SK-N-SH (cell line): ENCODE measurements around the gene ALPL. TPM values are rescaled to one million over a fixed set of nuclear protein-coding genes. Genes with fewer than 3 reads are reported as not detected.

Source experiments
- CTCF ChIA-PET: fragments of 300-600, 350-600 bp; formaldehyde crosslinking; extraction: SDS; loops from one replicate; lab custom pipeline; 2021; lab: Yijun Ruan, JAX
- POLR2A ChIA-PET: fragments of 350-600 bp; sonication (Branson Sonifier 250); formaldehyde crosslinking; extraction: SDS; loops from one replicate; lab custom pipeline; 2020; ENCODE audit warnings: antibody characterized with exemption, inconsistent platforms; lab: Yijun Ruan, JAX
- DNase-seq: peaks from one replicate; pipeline ENCODE4 v3.0.0; 2012
- H2AFZ ChIP-seq: fragments of 200-600 bp; sonication (generic); 2 replicates; pipeline ENCODE4 v1.8.1; 2016; ENCODE audit warnings: antibody characterized with exemption, mild to moderate bottlenecking, low read depth
- H3F3A ChIP-seq: fragments of 200-600 bp; sonication (generic); replicated peaks from 2 replicates; pipeline ENCODE3; 2016; ENCODE audit warnings: antibody characterized with exemption, mild to moderate bottlenecking; ENCODE audit not compliant: insufficient read depth
- H3K27ac ChIP-seq, 2 experiments: fragments of 200-500 bp in 1 of 2; fragments of 200-600 bp in 1 of 2; sonication (Bioruptor generic) in 1 of 2; sonication (generic), shearing (Covaris generic) in 1 of 2; 2 replicates each; pipeline versions ENCODE4 v1.5.1 to v1.6.1; 2014 to 2016; ENCODE audit warnings: low read depth in 2 of 2, inconsistent platforms in 1 of 2, low read length in 1 of 2, mild to moderate bottlenecking in 1 of 2, mixed read lengths in 1 of 2
- H3K27me3 ChIP-seq: fragments of 200-600 bp; sonication (generic), shearing (Covaris generic); 2 replicates; pipeline ENCODE4 v1.6.1; 2016; ENCODE audit warnings: mixed run types; ENCODE audit not compliant: insufficient read depth
- H3K36me3 ChIP-seq, 2 experiments: fragments of 200-500 bp in 1 of 2; fragments of 200-600 bp in 1 of 2; sonication (Bioruptor generic) in 1 of 2; sonication (generic) in 1 of 2; replicated peaks in 1 of 2; 2 replicates each; pipeline versions ENCODE3 to v1.5.1; 2014 to 2016; ENCODE audit warnings: low read length in 1 of 2, mild to moderate bottlenecking in 1 of 2; ENCODE audit not compliant: insufficient read depth in 2 of 2, control insufficient read depth in 1 of 2
- H3K4me1 ChIP-seq, 2 experiments: fragments of 200-500 bp in 1 of 2; fragments of 200-600 bp in 1 of 2; sonication (Bioruptor generic) in 1 of 2; sonication (generic), shearing (Covaris generic) in 1 of 2; 2 replicates each; pipeline versions ENCODE4 v1.5.1 to v1.6.1; 2014 to 2016; ENCODE audit warnings: low read depth in 1 of 2, low read length in 1 of 2, mixed run types in 1 of 2; ENCODE audit not compliant: insufficient read depth in 2 of 2, control insufficient read depth in 1 of 2
- H3K4me2 ChIP-seq: fragments of 200-600 bp; sonication (generic), shearing (Covaris generic); 2 replicates; pipeline ENCODE4 v1.6.1; 2017; ENCODE audit warnings: mixed run types
- H3K4me3 ChIP-seq, 2 experiments: fragments of 200-500 bp in 1 of 2; fragments of 200-600 bp in 1 of 2; sonication (Bioruptor generic) in 1 of 2; sonication (generic), shearing (Covaris generic) in 1 of 2; 2 replicates each; pipeline versions ENCODE4 v1.5.1 to v1.8.1; 2014 to 2016; ENCODE audit warnings: low read depth in 2 of 2, inconsistent platforms in 1 of 2, low read length in 1 of 2, mild to moderate bottlenecking in 1 of 2, mixed read lengths in 1 of 2, moderate library complexity in 1 of 2
- H3K79me2 ChIP-seq: fragments of 200-600 bp; sonication (generic); 2 replicates; pipeline ENCODE4 v1.8.1; 2017; ENCODE audit warnings: mild to moderate bottlenecking; ENCODE audit not compliant: insufficient read depth
- H3K9ac ChIP-seq: fragments of 200-600 bp; sonication (generic); 2 replicates; pipeline ENCODE4 v1.6.1; 2017; ENCODE audit warnings: mixed run types
- H3K9me2 ChIP-seq: fragments of 200-600 bp; sonication (generic); 2 replicates; pipeline ENCODE4 v1.6.1; 2017; ENCODE audit warnings: mixed run types
- H3K9me3 ChIP-seq: fragments of 200-600 bp; sonication (generic); 2 replicates; pipeline ENCODE4 v1.6.1; 2017; ENCODE audit warnings: mixed run types, mild to moderate bottlenecking, moderate library complexity
- H4K20me1 ChIP-seq: fragments of 200-600 bp; sonication (generic); 2 replicates; pipeline ENCODE4 v1.6.1; 2017; ENCODE audit warnings: mild to moderate bottlenecking, mixed run types; ENCODE audit not compliant: insufficient read depth
- ELF1 ChIP-seq: IDR thresholded peaks from 2 replicates; pipeline ENCODE4 v1.4.0; 2012
- EZH2phosphoT487 ChIP-seq: fragments of 200-600 bp; sonication (generic); IDR thresholded peaks from 2 replicates; pipeline ENCODE4 v1.6.1; 2017; ENCODE audit warnings: low read depth, mixed run types, mild to moderate bottlenecking, antibody characterized with exemption, moderate library complexity, borderline replicate concordance
- GABPA ChIP-seq: IDR thresholded peaks from 2 replicates; pipeline ENCODE4 v1.4.0; 2012; ENCODE audit warnings: low read depth, mild to moderate bottlenecking
- GATA2 ChIP-seq: sonication (generic); formaldehyde crosslinking; IDR thresholded peaks from 2 replicates; pipeline ENCODE4 v1.5.0; 2020; ENCODE audit warnings: mild to moderate bottlenecking, missing genetic modification reagents
- JUND ChIP-seq: IDR thresholded peaks from 2 replicates; pipeline ENCODE4 v1.4.0; 2012
- MAX ChIP-seq: IDR thresholded peaks from 2 replicates; pipeline ENCODE4 v1.4.0; 2012; ENCODE audit warnings: low read depth
- MEF2A ChIP-seq: IDR thresholded peaks from 2 replicates; pipeline ENCODE4 v1.4.0; 2012; ENCODE audit warnings: low read depth, borderline replicate concordance
- NRF1 ChIP-seq: IDR thresholded peaks from 2 replicates; pipeline ENCODE4 v1.6.1; 2012; ENCODE audit warnings: low read depth, mild to moderate bottlenecking, low read length
- RAD21 ChIP-seq: IDR thresholded peaks from 2 replicates; pipeline ENCODE4 v1.6.1; 2012; ENCODE audit warnings: mild to moderate bottlenecking, low read length
- REST ChIP-seq: IDR thresholded peaks from 2 replicates; pipeline ENCODE4 v1.6.1; 2012; ENCODE audit warnings: mild to moderate bottlenecking, low read depth, low read length, moderate library complexity
- RXRA ChIP-seq: IDR thresholded peaks from 2 replicates; pipeline ENCODE4 v1.4.0; 2012; ENCODE audit warnings: low read depth, mild to moderate bottlenecking, borderline replicate concordance
- SMC3 ChIP-seq: IDR thresholded peaks from 2 replicates; pipeline ENCODE4 v1.6.1; 2012; ENCODE audit warnings: low read depth, low read length, improper control_type of control experiment
- TAF1 ChIP-seq: IDR thresholded peaks from 2 replicates; pipeline ENCODE4 v1.6.1; 2012; ENCODE audit warnings: low read depth, mild to moderate bottlenecking, low read length, moderate library complexity, borderline replicate concordance
- TEAD4 ChIP-seq: IDR thresholded peaks from 2 replicates; pipeline ENCODE4 v1.4.0; 2012; ENCODE audit warnings: mild to moderate bottlenecking, borderline replicate concordance; ENCODE audit not compliant: insufficient read depth
- USF1 ChIP-seq: IDR thresholded peaks from 2 replicates; pipeline ENCODE4 v1.4.0; 2012; ENCODE audit warnings: low read depth, borderline replicate concordance
- YY1 ChIP-seq: IDR thresholded peaks from 2 replicates; pipeline ENCODE4 v1.4.0; 2012; ENCODE audit warnings: low read depth, mild to moderate bottlenecking
- WGBS: methylation state at CpG from one replicate; pipeline ENCODE4 v1.1.6; 2017; ENCODE audit warnings: low lambda C conversion rate; 5-methylcytosine and 5-hydroxymethylcytosine counted together
- polyA plus RNA-seq, 3 experiments: library from polyadenylated mRNA; depleted of rRNA; stranded (reverse); fragments of >200 nt; gene quantifications; 2 replicates each; pipeline ENCODE4 v1.2.3, GENCODE V29; 2012

Gene ALPL
- polyA plus RNA-seq, 1 of the 3 experiments (the other 2 are of a cell fraction): 0.69 TPM

- H3F3A ChIP-seq: no peaks in the 10 kb centered on the region
- no peaks in the 10 kb centered on the region for H3K9me2 ChIP-seq
- H3K4me3 ChIP-seq: no peak overlapping the region
- DNase-seq: no peak
- H3K79me2 ChIP-seq: no peaks in the 10 kb centered on the region
- no peaks in the 10 kb centered on the region for H3K4me1 ChIP-seq
- H3K4me2 ChIP-seq: no peak overlapping the region
- ChIA-PET POLR2A (no interaction called here), CTCF (interaction anchor here (0.8 to 2.2 kb wide), 6 partner anchors 9 to 162 kb away, joined by 3 to 8 read pairs (median 4); no protein-coding TSS in a partner anchor)
- H3K9me3 ChIP-seq: no peaks in the 10 kb centered on the region
- H4K20me1 ChIP-seq: no peaks in the 10 kb centered on the region
- no peak for TF ChIP-seq MAX
- TF ChIP-seq REST: no peak
- no peak for TF ChIP-seq MEF2A
- no peak for TF ChIP-seq ELF1
- no peak for TF ChIP-seq YY1
- TF ChIP-seq GABPA: no peak
- no peak for TF ChIP-seq SMC3
- no peak for TF ChIP-seq RXRA
- no peak for TF ChIP-seq RAD21
- no peak for TF ChIP-seq USF1
- no peak for TF ChIP-seq TEAD4
- TF ChIP-seq GATA2 (CRISPR knock-in tag): no peak
- no peak for TF ChIP-seq JUND
- TF ChIP-seq EZH2phosphoT487: no peak
- TF ChIP-seq NRF1: no peak
- TF ChIP-seq TAF1: no peak
- H2AFZ ChIP-seq: no peak overlapping the region
- H3K27ac ChIP-seq: no peak overlapping the region
- H3K27me3 ChIP-seq: peaks cover 11% of the 10 kb centered on the region; the same call in 1 of the 2 replicates
- no peaks in the 10 kb centered on the region for H3K36me3 ChIP-seq
- no peak overlapping the region for H3K9ac ChIP-seq
- WGBS: 71% methylated on average over 3 of the region's 3 CpGs
These were observed 23.3 kb downstream of the ALPL start for GRCh38 chr1:21532496-21532895.
